Psoas muscle (tissue), 8 donors: ENCODE data around the gene TMEM86B. TPM values are rescaled to one million over a fixed set of nuclear protein-coding genes. Genes with fewer than 3 reads are reported as not detected.

Experiments used
- ATAC-seq, 4 donors: fragments of 200-7000 bp; cut with Tn5 transposase; one replicate each; pipeline ENCODE4 v1.9.1; 2020; ENCODE audit warnings: moderate library complexity in 3 of 4, mild to moderate bottlenecking in 2 of 4
- DNase-seq, 2 donors: peaks; one replicate each; pipeline ENCODE4 v3.0.0-alpha.2; 2020
- H3K27ac ChIP-seq: fragments of 200-600 bp; one replicate; pipeline ENCODE4 v1.8.0; 2022
- H3K27me3 ChIP-seq, 3 donors: fragments of 200-600 bp in 1 of 3; one replicate each; pipeline versions ENCODE4 v1.6.1 to v1.8.0; 2013 to 2022; ENCODE audit warnings: low read length in 2 of 3, mild to moderate bottlenecking in 2 of 3, moderate library complexity in 1 of 3; ENCODE audit not compliant: insufficient read depth in 3 of 3
- H3K36me3 ChIP-seq, 2 donors: fragments of 200-600 bp in 1 of 2; one replicate each; pipeline versions ENCODE4 v1.6.1 to v1.8.0; 2013 to 2022; ENCODE audit warnings: low read depth in 1 of 2, mild to moderate bottlenecking in 1 of 2, moderate library complexity in 1 of 2; ENCODE audit not compliant: insufficient read depth in 1 of 2
- H3K4me1 ChIP-seq: fragments of 200-600 bp; one replicate; pipeline ENCODE4 v1.8.0; 2022
- H3K4me3 ChIP-seq: fragments of 200-600 bp; one replicate; pipeline ENCODE4 v1.8.0; 2022; ENCODE audit warnings: mild to moderate bottlenecking
- H3K9me3 ChIP-seq: fragments of 200-600 bp; one replicate; pipeline ENCODE4 v1.8.0; 2022
- CTCF ChIP-seq: fragments of 200-600 bp; IDR thresholded peaks from one replicate; pipeline ENCODE4 v1.8.0; 2022; ENCODE audit warnings: antibody characterized with exemption
- WGBS, 3 donors: extraction: QIAGEN DNeasy Blood & Tissue Kit; methylation state at CpG; one replicate each; pipeline versions ENCODE4 v1.1.6 to v1.1.7; 2013; 5-methylcytosine and 5-hydroxymethylcytosine counted together
- intact Hi-C, 2 donors: fragments of 100-400 bp; cut with DNase I; formaldehyde crosslinking; loops; one replicate each; pipeline versions ENCODE4 v1.11.0 to v1.14.2; 2022
- polyA plus RNA-seq, 3 donors: library from polyadenylated mRNA; stranded (reverse); fragments of 200-250 nt; gene quantifications; one replicate each; pipeline ENCODE4 v1.2.3, GENCODE V29; 2013
- total RNA-seq, 4 donors: library from RNA; stranded (reverse); fragmentation: NEBNext Ultra II Directional in 2 of 4; extraction: Animal tissue kit (Norgen Biotek cat#: 25700) in 2 of 4; gene quantifications; one replicate each; pipeline versions ENCODE4 v1.2.1 to v1.2.4, GENCODE V29; 2021 to 2023
- donor health status: healthy with polysubstance abuse.
- donor health status: DM: no; HTN: no; CAD: no; lungs with moderate emphysema.
- donor health status: Bipolar disorder and iron deficiency.
- donor health status: healthy.
- donor health status: DM: yes; HTN: yes; CAD: no.
- donor health status: DM: no; HTN: no; CAD: no.
- donor health status: DM: no; HTN: no; CAD: no.
- donor health status: DM: yes; HTN: yes; CAD: no.

The TMEM86B gene
- total and polyA plus RNA-seq, 7 donors, result 0.68 to 2.4 (median 2.1) TPM

DNA sequence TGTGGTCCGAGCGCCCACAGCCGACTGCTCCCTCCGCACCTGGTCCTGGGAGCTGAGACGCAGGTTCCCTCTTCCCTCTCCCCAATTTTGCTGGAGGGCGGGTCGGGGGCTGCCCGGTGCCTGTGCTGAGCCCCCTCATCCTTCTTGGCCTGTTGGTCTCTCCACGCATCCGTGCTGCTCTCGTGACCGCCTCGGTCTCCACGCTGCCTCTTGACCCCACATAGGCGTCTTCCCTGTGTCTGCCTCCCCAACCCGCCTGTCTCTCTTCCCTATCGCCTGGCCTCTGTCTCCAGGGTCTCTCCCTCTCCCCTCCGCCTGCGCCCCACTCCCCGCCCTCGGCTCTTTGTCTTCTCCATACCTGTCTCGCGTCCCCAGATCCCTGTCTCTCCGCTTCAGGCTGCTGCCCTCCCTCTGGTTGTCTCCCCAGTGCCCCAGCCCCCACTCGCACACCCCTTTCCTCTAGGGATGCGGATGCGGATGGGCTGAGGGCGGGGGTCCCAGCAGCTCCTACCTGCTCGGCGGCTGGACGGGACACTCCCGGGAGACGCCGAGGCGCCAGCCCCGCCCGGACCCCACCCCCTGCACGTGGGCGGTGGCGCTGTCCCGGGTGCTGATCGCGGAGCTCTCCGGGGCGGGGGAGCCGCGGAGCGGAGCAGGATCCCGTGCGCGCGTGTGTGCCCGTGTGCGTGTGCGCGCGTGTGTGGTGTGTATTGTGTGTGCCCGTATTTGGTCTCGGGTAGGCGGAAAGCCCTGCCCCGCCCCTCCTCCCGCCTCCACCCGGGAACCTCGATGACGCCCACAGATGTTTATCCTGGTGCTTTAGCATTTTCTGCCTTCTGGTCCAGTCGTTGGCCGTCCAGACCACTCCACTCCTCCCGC lies 48.7 kb downstream of the TMEM86B start, which contains the start of gene SYT5:
Gene SYT5, minus strand, starts transcription at position 684 of the 879 bp plus-strand sequence. CDS start 1,248 bp downstream, outside the sequence.
- H3K9me3 ChIP-seq, result no peaks in the 10 kb centered on the region
- ATAC-seq, result peak; percentile 63 to 73 (median 70)
- H3K4me3 ChIP-seq, result peak within 1 kb of the TSS; percentile 56
- 1 to 2% (median 2%) methylated on average over 45 to 68 of the region's 68 CpGs for WGBS, 3 donors
- no peak for TF ChIP-seq CTCF
- DNase-seq, result no peak
- H3K4me1 ChIP-seq, result peaks cover 7% of the 10 kb centered on the region
- H3K36me3 ChIP-seq, result no peaks in the 10 kb centered on the region
- H3K27me3 ChIP-seq, result peaks cover 0 to 89% (median 30%) of the 10 kb centered on the region in 3 donors
- intact Hi-C loops, result no loop called here
- H3K27ac ChIP-seq, result no peak within 1 kb of the TSS

DNA sequence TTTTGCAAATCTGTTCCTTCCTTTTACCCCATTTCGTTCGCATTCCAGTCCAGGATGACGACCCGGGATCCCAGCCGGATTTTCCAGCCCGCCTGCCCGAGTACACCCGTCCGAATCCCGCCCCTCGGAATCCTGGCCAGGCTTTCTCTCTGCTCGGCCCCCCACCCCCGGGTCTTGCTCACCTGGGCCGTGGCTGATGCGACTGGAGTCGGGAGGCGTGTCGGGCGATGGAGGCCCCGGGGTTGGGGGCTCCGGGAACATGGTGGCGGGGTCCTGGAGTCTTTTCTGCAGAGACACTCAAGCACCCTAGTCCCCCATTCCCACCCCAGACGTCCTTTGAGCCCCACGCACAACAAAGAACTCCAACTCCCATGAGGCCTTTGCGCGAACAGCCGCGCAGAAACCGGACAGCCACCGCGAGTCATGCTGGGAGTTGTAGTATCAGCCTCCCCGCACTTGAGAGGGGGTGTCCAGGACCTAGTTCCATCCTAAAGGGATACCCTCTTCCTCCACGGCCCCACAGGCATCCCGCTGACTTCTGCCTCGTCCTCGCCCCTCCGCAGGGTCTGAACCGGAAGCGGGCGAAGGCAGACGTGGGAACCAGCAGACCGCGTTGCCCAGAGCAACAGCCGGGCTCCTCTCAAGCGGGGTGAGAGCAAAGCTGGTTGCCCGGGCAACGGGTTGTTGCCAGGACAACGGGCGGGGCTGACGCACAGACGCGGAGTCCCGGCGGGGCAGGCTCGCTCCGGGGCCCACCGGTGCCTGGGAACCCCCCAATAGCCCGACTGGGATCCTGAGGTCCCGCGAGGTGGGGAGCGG lies 49.6 kb downstream of the TMEM86B start:
- Histone ChIP-seq H3K27me3 (peaks cover 0 to 92% (median 38%) of the 10 kb centered on the region in 3 donors), H3K27ac (no peak overlapping the region), H3K4me1 (peaks cover 7% of the 10 kb centered on the region), H3K36me3 (no peaks in the 10 kb centered on the region), H3K4me3 (peak overlapping the region; percentile 56), H3K9me3 (no peaks in the 10 kb centered on the region)
- WGBS, 3 donors, result 3 to 4% (median 3%) methylated on average over 54 to 61 of the region's 61 CpGs
- intact Hi-C loops, result no loop called here
- no peak for TF ChIP-seq CTCF
- peak; percentile 76 to 93 (median 84) for ATAC-seq
- DNase-seq, result peak; percentile 61 to 74

Other genes with a start within 250 kb of the TMEM86B start
- under 1 TPM in 2 of 4 donors, not detected in 2; 0.18 to 0.28 TPM for gene GP6, start 190.5 kb downstream of the TMEM86B start, total RNA-seq
- under 1 TPM; 0.09 to 0.38 (median 0.10) TPM for gene GP6, start 190.5 kb downstream of the TMEM86B start, polyA plus RNA-seq
- 10 to 100 TPM in 3 of 4 donors, 1 to 10 TPM in 1; 4.5 to 18.0 (median 12.9) TPM for gene RDH13, start 165.6 kb downstream of the TMEM86B start, total RNA-seq
- gene RDH13, start 165.6 kb downstream of the TMEM86B start, polyA plus RNA-seq, result 10 to 100 TPM; 11.5 to 15.1 (median 13.1) TPM
- gene EPS8L1, start 152.9 kb downstream of the TMEM86B start, total RNA-seq, result 1 to 10 TPM in 2 of 4 donors, under 1 TPM in 2; 0.53 to 2.5 (median 0.93) TPM
- 1 to 10 TPM in 2 of 3 donors, under 1 TPM in 1; 0.97 to 1.9 (median 1.4) TPM for gene EPS8L1, start 152.9 kb downstream of the TMEM86B start, polyA plus RNA-seq
- 10 to 100 TPM; 20.5 to 35.3 (median 24.8) TPM for gene PPP1R12C, start 111.1 kb downstream of the TMEM86B start, total RNA-seq
- gene PPP1R12C, start 111.1 kb downstream of the TMEM86B start, polyA plus RNA-seq, result 10 to 100 TPM; 28.5 to 59.1 (median 44.4) TPM
- gene TNNT1, start 79.6 kb downstream of the TMEM86B start, total RNA-seq, result 1,000 to 10,000 TPM; 7,142 to 9,723 (median 8,305) TPM
- over 10,000 TPM in 2 of 3 donors, 1,000 to 10,000 TPM in 1; 4,522 to 12,694 (median 10,175) TPM for gene TNNT1, start 79.6 kb downstream of the TMEM86B start, polyA plus RNA-seq
- gene TNNI3, start 71.0 kb downstream of the TMEM86B start, total RNA-seq, result 10 to 100 TPM in 1 of 4 donors, 1 to 10 TPM in 3; 5.0 to 16.2 (median 7.4) TPM
- 10 to 100 TPM; 13.4 to 17.4 (median 15.2) TPM for gene TNNI3, start 71.0 kb downstream of the TMEM86B start, polyA plus RNA-seq
- gene DNAAF3, start 62.1 kb downstream of the TMEM86B start, total RNA-seq, result not detected
- gene DNAAF3, start 62.1 kb downstream of the TMEM86B start, polyA plus RNA-seq, result under 1 TPM; 0.06 to 0.47 (median 0.34) TPM
- not detected for gene SYT5, start 48.5 kb downstream of the TMEM86B start, total RNA-seq
- gene SYT5, start 48.5 kb downstream of the TMEM86B start, polyA plus RNA-seq, result under 1 TPM in 2 of 3 donors, not detected in 1; 0.03 to 0.13 TPM
- under 1 TPM in 3 of 4 donors, not detected in 1; 0.15 to 0.18 (median 0.17) TPM for gene PTPRH, start 19.3 kb downstream of the TMEM86B start, total RNA-seq
- gene PTPRH, start 19.3 kb downstream of the TMEM86B start, polyA plus RNA-seq, result under 1 TPM; 0.04 to 0.12 (median 0.05) TPM
- 10 to 100 TPM; 38.1 to 51.8 (median 43.9) TPM for gene PPP6R1, start 30.3 kb upstream of the TMEM86B start, total RNA-seq
- gene PPP6R1, start 30.3 kb upstream of the TMEM86B start, polyA plus RNA-seq, result 10 to 100 TPM; 27.9 to 72.3 (median 50.0) TPM
- 10 to 100 TPM; 23.0 to 34.0 (median 28.6) TPM for gene HSPBP1, start 51.3 kb upstream of the TMEM86B start, total RNA-seq
- gene HSPBP1, start 51.3 kb upstream of the TMEM86B start, polyA plus RNA-seq, result 10 to 100 TPM; 41.8 to 98.2 (median 65.6) TPM
- gene BRSK1, start 55.2 kb upstream of the TMEM86B start, total RNA-seq, result 1 to 10 TPM in 2 of 4 donors, under 1 TPM in 2; 0.77 to 1.1 (median 0.92) TPM
- gene BRSK1, start 55.2 kb upstream of the TMEM86B start, polyA plus RNA-seq, result under 1 TPM; 0.14 to 0.64 (median 0.53) TPM
- gene TMEM150B, start 96.6 kb upstream of the TMEM86B start, total RNA-seq, result 1 to 10 TPM in 1 of 4 donors, under 1 TPM in 3; 0.38 to 1.1 (median 0.57) TPM
- under 1 TPM; 0.08 to 0.30 (median 0.23) TPM for gene TMEM150B, start 96.6 kb upstream of the TMEM86B start, polyA plus RNA-seq
- 1 to 10 TPM; 3.9 to 5.7 (median 4.6) TPM for gene KMT5C, start 111.1 kb upstream of the TMEM86B start, total RNA-seq
- 1 to 10 TPM; 1.8 to 2.6 (median 2.4) TPM for gene KMT5C, start 111.1 kb upstream of the TMEM86B start, polyA plus RNA-seq
- not detected for gene COX6B2, start 126.0 kb upstream of the TMEM86B start, total RNA-seq
- gene COX6B2, start 126.0 kb upstream of the TMEM86B start, polyA plus RNA-seq, result under 1 TPM in 1 of 3 donors, not detected in 2; 0.04 TPM
- not detected for gene GARIN5B, start 134.5 kb upstream of the TMEM86B start, total RNA-seq
- gene GARIN5B, start 134.5 kb upstream of the TMEM86B start, polyA plus RNA-seq, result not detected
- not detected for gene IL11, start 141.7 kb upstream of the TMEM86B start, total RNA-seq
- gene IL11, start 141.7 kb upstream of the TMEM86B start, polyA plus RNA-seq, result under 1 TPM in 1 of 3 donors, not detected in 2; 0.06 TPM
- not detected for gene TMEM190, start 148.1 kb upstream of the TMEM86B start, total RNA-seq
- not detected for gene TMEM190, start 148.1 kb upstream of the TMEM86B start, polyA plus RNA-seq
- gene TMEM238, start 155.5 kb upstream of the TMEM86B start, total RNA-seq, result 1 to 10 TPM in 2 of 4 donors, under 1 TPM in 2; 0.28 to 2.9 (median 0.91) TPM
- under 1 TPM in 2 of 3 donors, not detected in 1; 0.10 to 0.17 TPM for gene TMEM238, start 155.5 kb upstream of the TMEM86B start, polyA plus RNA-seq
- 100 to 1,000 TPM; 548 to 810 (median 665) TPM for gene RPL28, start 157.2 kb upstream of the TMEM86B start, total RNA-seq
- 1,000 to 10,000 TPM in 1 of 3 donors, 100 to 1,000 TPM in 2; 547 to 1,362 (median 786) TPM for gene RPL28, start 157.2 kb upstream of the TMEM86B start, polyA plus RNA-seq
- gene UBE2S, start 179.0 kb upstream of the TMEM86B start, total RNA-seq, result 10 to 100 TPM; 15.4 to 26.7 (median 21.2) TPM
- 10 to 100 TPM in 2 of 3 donors, 1 to 10 TPM in 1; 5.6 to 22.8 (median 16.6) TPM for gene UBE2S, start 179.0 kb upstream of the TMEM86B start, polyA plus RNA-seq
- gene SHISA7, start 214.5 kb upstream of the TMEM86B start, total RNA-seq, result not detected
- gene SHISA7, start 214.5 kb upstream of the TMEM86B start, polyA plus RNA-seq, result under 1 TPM in 1 of 3 donors, not detected in 2; 0.01 TPM
- 10 to 100 TPM; 32.0 to 78.0 (median 48.1) TPM for gene ISOC2, start 232.9 kb upstream of the TMEM86B start, total RNA-seq
- gene ISOC2, start 232.9 kb upstream of the TMEM86B start, polyA plus RNA-seq, result 100 to 1,000 TPM in 2 of 3 donors, 10 to 100 TPM in 1; 78.7 to 177 (median 109) TPM
- not detected for gene C19orf85, start 236.0 kb upstream of the TMEM86B start, total RNA-seq
- not detected for gene C19orf85, start 236.0 kb upstream of the TMEM86B start, polyA plus RNA-seq
- 10 to 100 TPM in 2 of 4 donors, 1 to 10 TPM in 2; 5.9 to 14.3 (median 11.5) TPM for gene ZNF628, start 247.9 kb upstream of the TMEM86B start, total RNA-seq
- gene ZNF628, start 247.9 kb upstream of the TMEM86B start, polyA plus RNA-seq, result 10 to 100 TPM; 11.8 to 12.4 (median 12.2) TPM